ENCODE results near the gene ATE1. TPM values are rescaled to one million over a fixed set of nuclear protein-coding genes. Genes with fewer than 3 reads are reported as not detected.
"Not testable (repeated sequence)": the region's sequence is repeated elsewhere in the genome, so short reads cannot be mapped to it uniquely, and the experiment has no call there.

Gene ATE1
- total RNA-seq, 1 donor from 2014 or later: 25.8 TPM

- intact Hi-C loops (cut with micrococcal nuclease): no loop called here
These were observed 131.5 kb downstream of the ATE1 start for GRCh38 chr10:121796342-121796741.

- intact Hi-C loops (cut with micrococcal nuclease): no loop called here
These were observed 135.6 kb downstream of the ATE1 start for GRCh38 chr10:121792198-121792597.

GRCh38 chr10:121791761-121792160, 136.1 kb downstream of the ATE1 start:
- intact Hi-C loops (cut with micrococcal nuclease): no loop called here

- intact Hi-C loops (cut with micrococcal nuclease): no loop called here
These were observed 139.1 kb downstream of the ATE1 start for GRCh38 chr10:121788717-121789116.

- intact Hi-C loops (cut with micrococcal nuclease): no loop called here
These were observed 139.7 kb downstream of the ATE1 start for GRCh38 chr10:121788115-121788514.

GRCh38 chr10:121787169-121787568, 140.7 kb downstream of the ATE1 start:
- intact Hi-C loops (cut with micrococcal nuclease): no loop called here

- intact Hi-C loops (cut with micrococcal nuclease): no loop called here
These were observed 144.0 kb downstream of the ATE1 start for GRCh38 chr10:121783782-121784372.

- intact Hi-C loops (cut with micrococcal nuclease): no loop called here
These were observed 146.7 kb downstream of the ATE1 start for GRCh38 chr10:121781101-121781500.

GRCh38 chr10:121774813-121775212, 153.0 kb downstream of the ATE1 start:
- intact Hi-C loops (cut with micrococcal nuclease): no loop called here

- intact Hi-C loops (cut with micrococcal nuclease): no loop called here
These were observed 153.4 kb downstream of the ATE1 start for GRCh38 chr10:121774404-121774803.

GRCh38 chr10:121772884-121773283, 154.9 kb downstream of the ATE1 start:
- intact Hi-C loops (cut with micrococcal nuclease): no loop called here

- intact Hi-C loops (cut with micrococcal nuclease): no loop called here
These were observed 155.4 kb downstream of the ATE1 start for GRCh38 chr10:121772406-121772805.

- intact Hi-C loops (cut with micrococcal nuclease): no loop called here
These were observed 155.9 kb downstream of the ATE1 start for GRCh38 chr10:121771966-121772365.

- intact Hi-C loops (cut with micrococcal nuclease): no loop called here
These were observed 161.4 kb downstream of the ATE1 start for GRCh38 chr10:121766426-121766825.

- intact Hi-C loops (cut with micrococcal nuclease): no loop called here
These were observed 162.6 kb downstream of the ATE1 start for GRCh38 chr10:121765204-121765603.

GRCh38 chr10:121764233-121764942, 163.4 kb downstream of the ATE1 start:
- intact Hi-C loops (cut with micrococcal nuclease): no loop called here

GRCh38 chr10:121757241-121757640, 170.6 kb downstream of the ATE1 start:
- intact Hi-C loops (cut with micrococcal nuclease): not testable (repeated sequence)

GRCh38 chr10:121755496-121755895, 172.3 kb downstream of the ATE1 start:
- intact Hi-C loops (cut with micrococcal nuclease): not testable (repeated sequence)

- intact Hi-C loops (cut with micrococcal nuclease): no loop called here
These were observed 173.2 kb downstream of the ATE1 start for GRCh38 chr10:121754666-121755065.

GRCh38 chr10:121753726-121754476, 173.9 kb downstream of the ATE1 start:
- intact Hi-C loops (cut with micrococcal nuclease): no loop called here

- intact Hi-C loops (cut with micrococcal nuclease): no loop called here
These were observed 176.6 kb downstream of the ATE1 start for GRCh38 chr10:121751191-121751760.
